ENCODE measurements around the gene SKIC3.

- TF ChIP-seq, protein P1, sequence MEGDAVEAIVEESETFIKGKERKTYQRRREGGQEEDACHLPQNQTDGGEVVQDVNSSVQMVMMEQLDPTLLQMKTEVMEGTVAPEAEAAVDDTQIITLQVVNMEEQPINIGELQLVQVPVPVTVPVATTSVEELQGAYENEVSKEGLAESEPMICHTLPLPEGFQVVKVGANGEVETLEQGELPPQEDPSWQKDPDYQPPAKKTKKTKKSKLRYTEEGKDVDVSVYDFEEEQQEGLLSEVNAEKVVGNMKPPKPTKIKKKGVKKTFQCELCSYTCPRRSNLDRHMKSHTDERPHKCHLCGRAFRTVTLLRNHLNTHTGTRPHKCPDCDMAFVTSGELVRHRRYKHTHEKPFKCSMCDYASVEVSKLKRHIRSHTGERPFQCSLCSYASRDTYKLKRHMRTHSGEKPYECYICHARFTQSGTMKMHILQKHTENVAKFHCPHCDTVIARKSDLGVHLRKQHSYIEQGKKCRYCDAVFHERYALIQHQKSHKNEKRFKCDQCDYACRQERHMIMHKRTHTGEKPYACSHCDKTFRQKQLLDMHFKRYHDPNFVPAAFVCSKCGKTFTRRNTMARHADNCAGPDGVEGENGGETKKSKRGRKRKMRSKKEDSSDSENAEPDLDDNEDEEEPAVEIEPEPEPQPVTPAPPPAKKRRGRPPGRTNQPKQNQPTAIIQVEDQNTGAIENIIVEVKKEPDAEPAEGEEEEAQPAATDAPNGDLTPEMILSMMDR (IDR thresholded peaks at IDR 0.05), result no peak
- no peak for TF ChIP-seq MAFK (IDR thresholded peaks at IDR 0.05; ENCODE audit: partially characterized antibody)
Measured at GRCh38 chr5:95595289-95595931, 40.6 kb upstream of the SKIC3 start.

Measured in A549 (cell line).